Stimulated activated CD4-positive, alpha-beta T cell treated with anti-CD3 and anti-CD28 coated beads, Interleukin-2, amount 100 ng/mL, for 48 hours (primary cell): ENCODE data around the gene DROSHA.

Experiments
- DNase-seq, 2 donors: peaks; one replicate each; pipeline ENCODE4 v3.0.0-alpha.2; 2020

Gene DROSHA

DNA sequence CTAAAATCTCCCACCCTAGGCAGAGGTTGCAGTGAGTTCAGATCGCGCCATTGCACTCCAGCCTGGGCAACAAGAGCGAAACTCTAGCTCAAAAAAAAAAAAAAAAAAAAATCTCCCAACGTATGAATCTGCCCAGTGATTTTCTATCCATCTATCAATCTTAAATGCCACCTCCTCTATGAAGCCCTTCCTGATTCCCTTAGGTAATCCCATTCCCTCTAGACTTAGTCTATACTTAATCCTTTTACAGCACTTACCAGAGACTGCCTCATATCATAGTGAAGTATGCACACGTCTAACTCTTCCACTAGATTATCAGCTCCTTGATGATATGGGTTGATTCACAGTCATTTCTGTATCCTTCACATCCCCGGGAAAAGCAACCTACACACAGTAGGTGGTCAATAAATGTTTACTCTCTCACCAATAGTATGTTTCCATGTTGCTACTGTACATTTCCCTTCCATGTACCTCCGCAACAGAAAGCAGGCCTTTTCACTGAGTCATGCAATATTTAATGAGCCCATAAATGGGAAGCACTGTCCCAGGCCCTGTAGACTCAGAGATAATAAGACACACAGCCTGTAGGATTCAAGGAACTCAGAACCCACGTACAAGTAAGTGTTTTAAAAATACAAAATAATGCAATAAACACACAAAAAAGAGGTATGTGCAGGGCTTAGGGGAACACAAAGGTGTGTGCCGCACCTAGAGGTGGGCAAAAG, 1.2 kb downstream of the DROSHA start:
- no peak for DNase-seq

DNA sequence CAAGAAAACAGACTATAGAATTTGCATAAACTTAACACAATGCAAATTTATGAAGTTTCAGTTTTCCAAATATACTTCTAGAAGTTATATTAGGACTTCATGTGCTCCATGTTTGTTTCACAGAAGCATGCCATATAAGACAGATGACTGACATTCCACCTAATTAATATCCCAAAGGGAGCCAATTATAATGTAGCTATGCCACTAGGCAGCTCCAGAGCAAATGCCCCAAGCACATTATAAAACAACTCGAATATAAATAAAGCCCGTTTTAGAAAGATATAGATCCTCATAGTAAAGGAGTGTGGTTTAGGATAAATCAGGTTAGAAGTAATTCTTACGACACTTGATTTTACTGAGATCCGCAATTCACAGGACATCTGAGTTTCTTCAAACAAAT, 8.9 kb downstream of the DROSHA start:
- DNase-seq: no peak

DNA sequence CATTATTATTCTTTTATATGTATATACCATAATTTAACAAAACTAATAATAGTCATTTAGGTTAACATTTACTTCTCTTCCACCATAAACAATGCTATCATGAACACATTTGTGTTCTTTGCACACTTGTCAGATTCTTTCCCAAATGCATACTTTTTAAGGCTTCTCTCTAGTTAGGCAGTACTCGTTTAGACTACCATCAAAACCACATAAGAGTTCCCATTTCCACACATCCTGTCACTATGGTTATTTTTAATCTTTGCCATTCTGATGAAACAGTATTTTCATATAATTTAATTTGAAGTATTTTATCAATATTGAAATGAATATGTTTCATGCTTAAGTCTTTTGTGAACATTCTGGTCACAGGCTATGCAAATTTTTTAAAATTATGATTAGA, 15.1 kb downstream of the DROSHA start:
- no peak for DNase-seq

DNA sequence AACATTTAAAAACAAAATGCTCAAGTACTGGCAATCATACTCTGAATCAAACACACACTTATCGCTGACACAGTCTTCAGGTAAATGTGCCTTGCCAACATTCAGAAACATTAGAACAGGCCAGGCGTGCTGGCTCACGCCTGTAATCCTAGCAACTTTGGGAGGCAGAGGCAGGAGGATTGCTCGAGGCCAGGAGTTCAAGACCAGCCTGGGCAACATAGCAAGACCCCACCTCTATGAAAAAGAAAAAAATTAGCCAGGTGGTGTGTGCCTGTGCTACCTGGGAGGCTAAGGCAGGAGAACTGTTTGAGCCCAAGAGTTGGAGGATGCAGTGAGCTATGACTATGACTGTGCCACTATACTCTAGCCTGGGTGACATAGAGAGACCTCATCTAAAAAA, 20.6 kb downstream of the DROSHA start:
- no peak for DNase-seq

DNA sequence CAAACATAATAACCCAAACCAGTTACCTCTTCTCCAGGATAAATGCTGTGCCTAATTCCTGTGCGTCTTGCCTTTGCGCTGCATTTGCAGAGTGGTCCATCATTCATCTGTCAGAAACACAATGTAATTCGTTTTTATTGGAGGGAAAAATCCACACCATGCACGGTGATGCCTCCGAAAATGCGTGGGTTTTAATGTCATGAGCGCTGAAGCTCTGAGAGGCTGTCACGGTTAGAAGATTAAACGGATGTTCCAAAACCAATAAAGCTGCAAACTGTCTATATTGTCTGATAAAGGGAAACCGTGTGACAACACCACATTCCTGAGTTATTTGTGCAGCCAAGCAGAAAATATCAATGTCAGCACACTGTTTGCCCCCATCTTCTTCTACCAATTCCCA, 27.4 kb downstream of the DROSHA start:
- DNase-seq: no peak

DNA sequence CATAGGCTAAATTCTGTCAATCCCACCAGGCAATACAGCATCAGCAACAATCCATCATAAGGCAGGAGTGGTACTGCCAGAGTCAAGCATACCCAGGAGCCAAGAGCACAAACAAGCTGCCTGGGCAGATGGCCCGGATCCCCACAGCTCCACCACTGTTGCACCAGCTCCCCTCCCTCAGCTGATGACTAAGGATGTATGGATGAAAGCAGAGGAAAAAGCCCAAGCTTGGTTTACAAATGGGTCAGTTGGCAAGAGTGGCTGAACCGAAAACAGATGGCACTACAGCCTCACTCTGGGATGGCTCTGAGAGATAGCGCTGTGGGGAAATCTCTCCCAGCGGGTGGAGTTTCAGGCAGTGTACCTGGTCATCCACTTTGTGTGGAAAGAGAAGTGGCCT, 29.4 kb downstream of the DROSHA start:
- no peak for DNase-seq

DNA sequence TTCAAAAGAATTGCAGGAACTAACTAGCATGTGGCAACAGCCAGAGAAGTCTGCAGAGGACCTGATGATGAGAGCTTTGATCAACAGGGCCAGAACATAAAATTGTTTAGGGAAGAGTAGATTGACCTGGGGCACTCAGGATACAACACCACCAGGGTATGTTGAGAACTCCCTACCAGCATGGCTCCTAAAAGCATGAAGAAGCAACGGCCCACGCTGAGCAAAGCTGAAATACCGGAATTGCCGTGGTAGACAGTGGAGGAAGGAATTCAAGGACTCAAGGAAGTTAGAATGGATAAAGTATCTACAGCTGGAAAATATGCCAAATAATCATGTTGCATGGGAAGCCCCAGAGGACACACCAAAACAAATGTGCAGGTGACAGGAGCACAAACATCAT, 31.6 kb downstream of the DROSHA start:
- DNase-seq: no peak

DNA sequence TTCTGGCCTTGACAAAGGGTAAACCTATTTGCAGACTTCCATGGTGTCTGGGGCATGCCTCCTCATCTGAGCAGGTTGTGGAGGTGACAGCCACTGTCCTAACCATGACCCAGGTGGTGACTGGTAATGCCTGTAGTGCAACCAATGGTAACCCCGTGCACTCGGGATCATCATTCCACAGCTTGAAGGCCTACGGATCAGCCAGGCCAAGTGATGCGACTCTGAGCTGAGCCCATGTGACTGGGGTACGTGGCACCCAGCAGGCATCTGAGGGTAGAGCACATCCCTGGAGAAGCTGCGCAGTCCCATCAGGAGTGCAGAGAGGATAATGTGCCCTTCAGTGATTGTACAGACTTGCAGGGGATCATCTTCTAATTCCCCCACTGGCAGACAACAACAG, 35.0 kb downstream of the DROSHA start:
- no peak for DNase-seq

DNA sequence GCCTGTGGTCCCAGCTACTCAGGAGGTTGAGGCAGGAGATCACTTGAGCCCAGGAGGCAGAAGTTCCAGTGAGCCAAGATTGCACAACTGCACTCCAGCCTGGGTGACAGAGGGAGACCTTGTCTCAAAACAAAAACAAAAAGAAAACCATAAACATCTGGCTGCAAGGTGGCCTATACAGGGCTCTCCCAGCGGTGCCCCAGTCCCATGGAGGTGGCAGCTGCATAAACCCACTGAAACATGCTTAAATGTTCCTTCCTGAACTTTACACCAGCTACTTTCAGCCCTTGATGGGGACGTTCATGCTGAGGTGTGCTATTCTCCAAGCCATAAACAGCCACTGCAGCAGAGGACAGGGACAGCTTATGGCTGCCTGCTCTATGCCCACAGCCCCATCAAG, 35.6 kb downstream of the DROSHA start:
- no peak for DNase-seq

DNA sequence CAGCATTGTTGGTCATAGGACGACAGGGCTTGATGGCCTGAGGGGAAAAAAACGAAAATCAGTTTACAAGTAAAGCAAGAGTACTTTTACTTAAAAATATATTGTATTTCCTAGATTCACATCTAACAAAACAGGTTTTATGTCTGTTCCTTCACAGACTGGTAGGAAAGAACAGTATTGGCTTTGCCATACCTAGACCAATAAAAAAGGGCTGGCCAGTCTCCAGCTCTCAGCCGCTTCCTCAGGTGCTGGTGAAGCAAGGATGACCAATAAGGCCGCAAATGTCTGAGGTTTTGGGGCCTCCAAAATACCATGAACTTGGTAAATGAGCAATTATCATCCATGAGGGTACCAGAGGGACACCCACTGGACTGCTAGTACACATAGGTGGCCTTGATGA, 36.6 kb downstream of the DROSHA start:
- no peak for DNase-seq

DNA sequence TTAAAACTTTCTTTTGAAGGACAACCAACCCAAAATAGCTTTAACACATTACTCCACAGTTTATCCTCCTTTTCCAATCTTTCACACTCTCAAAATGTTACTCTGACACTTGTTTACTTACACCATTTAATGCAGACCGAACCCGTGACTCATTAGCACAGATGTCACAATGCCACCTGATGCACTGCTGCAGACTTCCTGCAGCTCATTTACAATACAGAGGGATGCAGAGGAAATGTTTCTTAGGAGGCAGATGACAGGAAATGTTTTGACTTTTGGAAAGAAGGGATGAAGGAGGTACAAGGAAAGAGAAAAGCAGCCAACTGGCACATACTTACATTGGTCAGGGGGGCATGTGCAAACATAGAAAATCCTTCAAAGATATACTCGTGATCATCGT, 39.0 kb downstream of the DROSHA start:
- no peak for DNase-seq

DNA sequence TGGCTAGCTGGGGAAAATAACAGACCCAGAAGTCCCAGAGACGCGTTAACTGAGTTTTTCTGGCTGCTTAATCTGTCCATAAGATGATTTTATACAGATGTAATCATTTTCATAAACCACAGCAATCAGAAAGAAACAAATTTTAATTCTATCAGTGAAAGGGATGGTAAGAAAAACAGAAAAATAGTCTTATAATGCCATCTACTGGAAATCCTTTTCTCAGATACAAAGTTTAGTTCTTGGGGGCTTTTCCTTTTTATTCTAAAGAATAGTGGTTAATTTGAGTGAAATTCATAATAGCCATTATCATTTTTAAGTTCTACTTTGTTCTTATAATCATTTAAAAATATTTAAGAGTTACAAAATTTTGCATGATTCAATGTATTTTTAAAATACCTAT, 44.4 kb downstream of the DROSHA start:
- DNase-seq: no peak

DNA sequence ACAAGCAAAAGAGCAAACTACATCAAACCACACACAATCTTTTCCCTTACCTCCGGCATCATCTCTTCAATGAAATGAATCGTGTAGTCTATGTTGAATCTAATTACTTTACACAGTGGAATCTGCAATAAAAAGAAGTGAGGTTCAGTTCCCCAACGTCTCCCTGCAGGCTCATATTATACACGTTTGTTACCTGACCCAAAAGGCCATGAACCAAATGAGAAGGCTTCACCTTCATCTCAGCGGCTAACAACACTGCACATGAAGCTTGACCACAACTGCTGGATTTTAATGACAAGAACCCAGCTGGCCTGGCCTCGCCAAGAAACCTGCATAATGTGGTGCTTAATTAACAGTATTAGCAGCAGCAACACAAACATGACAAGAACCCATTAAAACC, 45.5 kb downstream of the DROSHA start:
- no peak for DNase-seq

DNA sequence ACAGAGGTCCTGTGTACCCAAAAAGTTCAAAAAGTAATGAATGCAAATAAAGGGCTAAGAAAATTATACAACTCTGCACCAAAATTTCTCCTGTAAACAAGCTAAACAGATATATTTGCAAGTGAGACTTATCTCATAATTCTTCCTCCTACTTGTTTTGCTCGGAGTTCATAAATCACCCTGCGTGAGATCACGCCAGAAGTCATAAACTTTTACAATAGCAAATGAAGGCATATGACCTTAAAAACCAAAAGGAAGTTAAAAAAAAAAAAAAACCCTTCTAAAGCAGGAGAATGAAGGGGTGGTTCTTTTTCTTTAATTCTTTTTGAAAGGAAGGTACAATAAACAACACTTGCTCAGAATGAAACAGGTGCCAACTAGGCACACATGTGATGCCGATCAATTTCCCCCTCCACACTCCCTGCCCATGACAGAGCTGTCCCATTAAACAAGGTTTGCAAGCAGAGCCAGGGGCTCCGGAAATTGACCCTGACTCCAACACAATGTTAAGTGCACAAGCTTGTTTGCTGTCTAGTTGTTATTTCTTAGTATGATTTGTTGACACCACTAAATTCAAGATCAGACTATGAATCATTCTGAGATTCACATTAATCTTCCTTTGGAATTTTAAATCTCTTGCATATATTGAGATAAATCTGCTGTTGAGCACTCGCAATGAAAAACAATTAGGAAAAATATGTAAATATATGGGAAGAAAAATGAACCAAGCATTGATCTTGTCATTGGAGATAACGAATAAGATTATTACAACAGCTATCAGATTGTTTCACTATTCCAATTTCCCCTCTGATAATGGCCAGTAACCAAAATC, 46.3 kb downstream of the DROSHA start:
- DNase-seq: no peak

DNA sequence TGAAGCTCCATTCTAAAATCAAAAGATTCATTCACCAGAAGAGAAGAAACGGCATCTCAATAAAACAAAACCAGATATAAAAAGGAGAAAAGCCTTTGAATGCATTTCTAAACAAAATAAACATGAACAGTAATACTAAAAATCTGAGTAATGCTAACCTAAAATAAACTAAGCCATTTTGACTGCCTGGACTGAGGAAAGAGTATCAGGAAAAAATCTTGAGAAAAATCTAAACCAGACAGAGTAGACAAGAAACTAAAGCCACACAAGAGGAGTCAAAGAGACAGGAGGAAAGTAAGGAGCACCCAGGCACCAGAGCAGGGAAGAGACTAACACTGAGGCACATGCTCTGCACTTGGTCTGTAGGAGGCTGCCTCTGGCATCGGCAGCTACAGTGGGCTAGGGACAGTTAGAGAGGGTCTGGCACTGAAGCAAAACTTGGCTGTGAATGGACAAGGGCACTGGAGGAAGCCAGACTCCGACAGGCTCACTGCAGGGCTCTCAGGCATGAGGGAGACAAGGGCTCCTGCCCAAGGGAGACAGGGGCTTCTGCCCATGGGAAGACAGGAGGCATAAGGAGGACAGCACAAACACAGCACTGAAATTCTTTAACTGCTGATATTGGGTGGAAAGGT, 50.2 kb downstream of the DROSHA start:
- no peak for DNase-seq

DNA sequence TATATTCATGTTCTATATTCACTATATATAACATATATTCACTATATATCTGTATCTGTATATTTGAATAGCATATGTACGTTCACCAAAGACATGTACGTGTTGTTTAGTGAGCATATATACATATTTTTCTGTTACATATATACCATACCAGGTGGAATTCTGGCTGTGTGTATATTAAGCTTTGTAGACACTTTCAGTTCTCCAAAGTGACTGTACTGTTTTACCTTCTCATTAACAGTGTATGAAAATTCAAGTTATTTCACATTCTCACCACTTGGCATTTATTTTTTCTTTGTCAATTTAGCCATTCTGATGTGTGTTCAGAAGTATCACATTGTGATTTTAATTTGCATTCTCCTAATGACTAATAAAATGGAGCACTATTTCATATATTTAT, 52.2 kb downstream of the DROSHA start:
- DNase-seq: no peak

DNA sequence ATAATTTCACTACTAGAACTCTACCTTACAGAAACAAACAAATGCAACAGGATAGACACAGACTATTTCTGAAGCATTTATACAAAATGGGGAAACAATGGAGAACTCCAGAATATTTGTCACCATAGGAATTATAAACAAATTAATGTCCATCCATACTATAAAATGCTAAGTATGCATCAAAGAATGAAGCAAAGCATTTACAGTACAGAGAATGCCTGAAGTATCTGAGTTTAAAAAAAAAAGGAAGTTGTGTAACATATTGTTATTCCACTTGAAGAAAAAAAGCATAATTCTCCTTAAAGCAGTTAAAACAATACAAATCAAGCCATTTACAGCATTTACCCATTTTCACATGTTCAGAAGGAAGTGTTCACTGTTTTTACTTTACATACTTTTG, 53.0 kb downstream of the DROSHA start:
- DNase-seq: no peak

DNA sequence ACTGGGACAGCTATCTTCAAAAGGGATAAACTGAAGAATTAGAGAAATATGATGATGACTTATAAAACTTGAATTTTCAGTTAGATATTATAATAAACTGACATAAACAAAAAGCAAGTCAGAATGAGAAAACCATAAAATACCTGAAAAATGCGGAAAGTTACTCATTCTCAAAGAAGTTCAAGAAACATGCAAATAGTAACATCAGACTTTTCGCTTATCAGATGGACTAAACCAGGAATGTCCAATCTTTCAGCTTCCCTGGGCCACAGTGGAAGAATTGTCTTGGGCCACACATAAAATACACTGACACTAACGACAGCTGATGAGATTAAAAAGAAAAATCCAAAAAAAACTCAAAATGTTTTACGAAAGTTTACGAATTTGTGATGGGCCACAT, 53.9 kb downstream of the DROSHA start:
- no peak for DNase-seq

DNA sequence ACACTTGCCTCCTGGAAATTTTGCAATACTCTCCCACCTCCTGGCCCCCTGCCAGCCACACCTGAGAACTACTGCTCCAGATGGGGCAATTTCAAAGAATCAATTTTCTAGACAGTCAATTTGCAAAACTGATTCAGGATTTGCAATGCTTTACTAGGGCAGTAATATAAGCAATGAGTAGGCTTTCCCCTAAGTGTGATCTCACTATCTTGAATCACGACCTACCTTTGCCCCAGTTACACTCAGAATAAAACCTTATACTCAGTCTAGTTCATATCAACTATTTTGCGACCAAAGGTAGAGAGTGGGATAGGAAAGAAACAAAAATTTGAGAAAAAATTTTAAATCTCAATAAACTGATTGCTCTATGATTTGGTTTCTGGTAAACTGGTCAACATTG, 54.4 kb downstream of the DROSHA start:
- DNase-seq: no peak

DNA sequence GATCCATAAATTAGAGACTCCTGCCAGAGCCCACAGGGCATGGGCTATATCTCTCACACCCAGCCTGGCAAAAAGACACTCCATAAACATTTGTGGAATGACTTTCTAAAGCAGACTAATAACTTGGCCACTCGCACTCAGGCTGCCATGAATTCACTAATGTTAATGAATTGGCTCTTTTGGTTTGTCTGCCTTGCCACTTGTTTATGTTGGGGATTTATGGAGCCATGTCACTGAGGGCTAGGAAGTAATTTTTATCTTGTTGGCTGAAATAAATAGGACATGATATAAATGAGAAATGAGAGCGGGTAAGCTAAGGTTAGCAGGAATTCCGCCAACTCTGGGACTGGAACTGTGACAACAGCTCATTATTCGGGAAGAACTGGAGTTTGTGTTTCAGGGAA, 55.2 kb downstream of the DROSHA start:
- DNase-seq: no peak

DNA sequence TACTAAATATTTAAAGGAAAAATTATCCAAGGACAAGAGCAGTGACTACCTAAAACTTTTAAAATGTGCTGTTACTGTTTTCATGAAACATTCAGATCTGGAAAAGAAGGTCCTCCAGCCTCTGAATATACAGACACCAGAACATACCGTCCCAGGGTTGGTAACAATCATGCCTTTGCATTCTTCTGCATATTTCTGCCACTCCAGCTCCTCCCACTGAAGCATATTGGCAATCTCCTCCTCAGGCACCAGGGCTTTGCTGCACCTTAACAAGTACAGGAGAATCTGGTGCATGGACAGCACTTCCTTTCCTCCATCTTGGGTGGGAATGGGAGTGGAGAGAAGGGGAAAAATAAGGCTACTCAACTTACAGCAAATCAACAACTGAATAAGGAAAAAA, 60.0 kb downstream of the DROSHA start:
- no peak for DNase-seq

DNA sequence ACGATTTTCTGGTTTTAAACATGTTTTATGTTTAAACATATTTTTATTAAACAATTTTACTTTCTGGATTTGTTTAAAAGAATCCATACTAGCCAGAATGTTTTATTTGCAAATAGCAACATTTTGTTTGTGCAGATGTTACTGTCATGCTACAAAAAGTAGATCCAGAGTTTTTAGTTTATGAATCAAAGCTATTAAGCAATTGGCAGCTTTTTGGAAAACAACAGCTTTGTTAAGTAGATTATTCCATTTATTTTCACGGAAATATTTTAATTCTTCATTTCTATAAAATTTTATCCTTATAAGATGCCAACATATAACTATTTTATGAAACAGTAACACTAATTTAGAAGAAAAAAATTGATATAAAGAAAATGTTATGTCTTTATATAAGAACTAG, 60.9 kb downstream of the DROSHA start:
- no peak for DNase-seq

DNA sequence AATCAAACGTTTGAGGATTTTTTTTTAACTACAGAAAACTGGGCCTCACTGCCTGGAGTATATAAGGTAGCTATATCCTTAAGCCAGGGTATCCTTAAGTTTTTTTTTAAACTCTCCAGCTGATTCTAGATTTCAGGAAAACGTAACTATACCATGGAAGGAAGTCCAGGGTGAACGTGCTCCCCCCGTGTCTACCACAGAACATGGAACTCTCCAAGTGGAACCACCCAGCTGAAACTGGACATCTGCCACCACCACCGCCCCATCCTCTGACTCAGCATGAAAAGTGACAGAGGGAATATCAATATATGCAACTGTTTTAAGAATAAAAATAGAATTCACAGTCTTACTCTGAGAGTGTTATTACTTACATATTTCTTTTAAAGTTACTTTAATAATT, 61.3 kb downstream of the DROSHA start:
- no peak for DNase-seq

DNA sequence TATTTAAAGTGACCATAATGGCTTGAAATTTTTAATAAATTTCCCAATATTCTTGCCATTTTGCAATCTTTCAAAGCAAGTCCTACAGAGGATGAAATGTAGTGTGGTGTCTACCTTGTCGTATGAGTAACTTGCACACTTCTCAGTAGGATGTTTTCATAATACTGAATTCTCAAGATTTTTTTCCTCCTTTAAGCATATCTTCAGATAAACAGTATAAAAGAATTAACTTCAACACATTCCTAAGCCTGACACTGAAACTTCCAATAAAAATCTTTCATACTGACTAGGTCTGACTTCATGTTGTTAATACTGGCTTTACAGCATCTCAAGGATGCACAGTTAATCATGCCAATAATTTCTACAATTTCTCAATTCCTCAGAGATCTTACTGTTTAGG, 62.0 kb downstream of the DROSHA start:
- no peak for DNase-seq
